GOT3 (cell line): ENCODE measurements around the gene DYNLT2B.
"Not testable (repeated sequence)": the region's sequence is repeated elsewhere in the genome, so short reads cannot be mapped to it uniquely, and the experiment has no call there.

Source experiments
- DNase-seq: peaks from one replicate; lab custom pipeline; 2025; ENCODE audit warnings: mixed read lengths; lab: John Stamatoyannopoulos, UW

Gene DYNLT2B

GRCh38 chr3:196317687-196318467 lies at the start of gene DYNLT2B:
DYNLT2B (minus strand) TSS chr3:196318240; CDS start chr3:196318152, 88 bp downstream.
- peak; percentile 84 for DNase-seq

- no peak for DNase-seq
Observed at GRCh38 chr3:196365736-196366135, 47.7 kb upstream of the DYNLT2B start.

GRCh38 chr3:196360586-196360985 lies 42.5 kb upstream of the DYNLT2B start:
- DNase-seq: no peak

DNA sequence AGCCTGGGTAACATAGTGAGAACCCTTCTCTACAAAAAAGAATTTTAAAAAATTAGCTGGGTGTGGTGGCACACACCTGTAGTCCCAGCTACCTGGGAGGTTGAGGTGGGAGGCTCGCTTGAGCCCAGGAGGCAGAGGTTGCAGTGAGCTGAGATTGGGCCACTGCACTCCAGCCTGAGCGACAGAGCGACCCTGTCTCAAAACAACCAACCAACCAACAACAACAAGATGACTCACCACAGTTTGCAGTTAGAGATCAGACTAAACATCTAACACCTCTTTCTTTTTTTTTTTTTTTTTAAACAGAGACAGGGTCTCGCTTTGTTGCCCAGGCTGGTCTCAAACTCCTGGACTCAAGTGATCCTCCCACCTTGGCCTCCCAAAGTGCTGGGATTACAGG lies 40.5 kb upstream of the DYNLT2B start:
- not testable (repeated sequence) for DNase-seq

- no peak for DNase-seq
Observed at GRCh38 chr3:196357905-196358304, 39.9 kb upstream of the DYNLT2B start.

DNA sequence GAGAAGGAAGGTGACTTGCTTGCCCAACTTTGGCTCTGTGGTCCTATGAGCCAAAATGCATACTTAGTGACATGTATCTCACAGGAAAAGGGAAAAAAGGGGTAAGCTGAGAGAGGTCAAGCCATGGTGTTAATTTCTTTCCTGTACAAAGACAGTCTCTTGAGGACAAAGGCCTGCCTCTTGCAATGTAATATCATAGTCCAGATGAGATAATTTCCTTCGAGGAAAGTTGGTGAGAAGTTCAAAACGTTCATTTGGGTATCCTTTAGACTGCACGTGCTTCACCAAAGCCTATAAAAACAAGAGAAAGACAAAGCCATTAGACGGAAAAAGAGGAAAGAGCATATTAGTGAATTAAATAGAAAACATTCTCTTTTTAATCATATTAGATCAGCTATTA lies 38.5 kb upstream of the DYNLT2B start:
- no peak for DNase-seq

DNA sequence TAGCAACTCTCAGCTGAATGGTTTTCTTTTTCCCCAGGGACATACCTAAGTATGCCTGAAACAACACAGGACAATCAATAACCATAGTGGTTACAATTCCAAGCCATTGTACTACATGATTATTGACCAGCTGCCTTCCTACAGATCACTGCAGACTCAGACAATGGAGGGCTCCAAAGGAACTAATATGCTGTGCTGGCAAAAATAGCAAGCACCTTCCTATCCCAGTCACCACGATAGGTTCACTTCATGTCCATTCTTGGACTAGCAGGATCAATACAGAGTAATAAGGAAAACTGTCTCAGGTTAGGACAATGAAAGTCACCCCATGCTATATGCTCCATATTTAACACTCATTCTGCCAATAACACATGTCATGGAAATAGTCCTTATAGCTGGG lies 37.6 kb upstream of the DYNLT2B start:
- no peak for DNase-seq

- DNase-seq: no peak
Observed at GRCh38 chr3:196354132-196354531, 36.1 kb upstream of the DYNLT2B start.

DNA sequence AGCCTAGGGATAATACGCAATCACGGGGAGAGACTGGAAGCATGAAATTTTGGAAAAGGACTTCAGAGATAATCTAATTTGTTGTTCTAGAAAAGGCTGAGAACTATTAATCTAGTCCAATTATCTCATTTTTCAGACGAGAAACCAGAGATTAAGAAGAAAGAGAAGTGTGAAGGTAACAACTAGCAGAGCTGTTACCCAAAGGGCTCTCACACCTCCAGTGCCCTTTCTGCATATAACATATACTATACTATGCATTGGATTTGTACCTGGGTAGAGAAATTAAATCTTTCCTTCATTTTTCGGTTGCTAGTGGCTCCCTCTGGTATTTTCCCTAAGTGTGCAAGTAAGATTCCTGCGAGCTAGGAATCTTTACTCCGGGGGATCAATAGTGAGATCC lies 33.5 kb upstream of the DYNLT2B start:
- DNase-seq: no peak

DNA sequence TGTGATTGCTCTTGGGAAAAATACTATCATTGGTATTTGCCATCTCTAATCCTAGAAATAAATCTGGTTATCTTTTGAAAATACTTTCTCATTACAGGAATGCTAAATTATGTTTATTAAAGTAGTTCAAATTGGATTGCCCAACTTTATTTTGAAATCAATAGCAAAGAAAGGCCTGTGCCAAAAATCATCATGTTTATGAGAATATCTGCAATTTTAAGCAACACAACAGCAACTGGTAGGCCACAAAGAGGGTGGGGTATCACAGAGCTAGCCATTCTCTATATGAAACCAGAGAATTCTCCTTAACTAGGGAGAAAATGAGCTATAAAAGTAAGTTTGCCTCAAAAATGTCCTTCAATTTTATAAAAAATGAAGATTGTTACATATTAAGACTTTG lies 32.0 kb upstream of the DYNLT2B start:
- DNase-seq: no peak

GRCh38 chr3:196348698-196349097 lies 30.7 kb upstream of the DYNLT2B start:
- DNase-seq: no peak

- no peak for DNase-seq
Observed at GRCh38 chr3:196344663-196345062, 26.6 kb upstream of the DYNLT2B start.

- DNase-seq: not testable (repeated sequence)
Observed at GRCh38 chr3:196343917-196344316, 25.9 kb upstream of the DYNLT2B start.

DNA sequence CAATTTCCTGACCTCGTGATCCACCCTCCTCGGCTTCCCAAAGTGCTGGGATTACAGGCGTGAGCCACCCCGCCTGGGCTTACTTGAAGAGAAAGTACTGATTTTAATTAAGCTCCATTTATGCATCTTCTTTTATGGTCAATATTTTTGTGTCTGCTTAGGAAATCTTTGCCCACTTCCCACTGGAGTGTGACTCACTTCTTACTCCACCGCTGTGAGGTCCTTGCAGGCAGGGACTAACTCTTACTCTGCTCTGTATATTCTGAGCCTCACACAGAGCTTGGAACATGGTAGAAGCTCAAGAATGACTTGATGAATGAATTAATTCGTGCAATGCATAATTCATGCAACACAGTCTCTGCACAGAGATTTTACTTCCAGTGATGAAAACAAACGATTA lies 23.1 kb upstream of the DYNLT2B start:
- no peak for DNase-seq

GRCh38 chr3:196340466-196340865 lies 22.4 kb upstream of the DYNLT2B start:
- DNase-seq: no peak

DNA sequence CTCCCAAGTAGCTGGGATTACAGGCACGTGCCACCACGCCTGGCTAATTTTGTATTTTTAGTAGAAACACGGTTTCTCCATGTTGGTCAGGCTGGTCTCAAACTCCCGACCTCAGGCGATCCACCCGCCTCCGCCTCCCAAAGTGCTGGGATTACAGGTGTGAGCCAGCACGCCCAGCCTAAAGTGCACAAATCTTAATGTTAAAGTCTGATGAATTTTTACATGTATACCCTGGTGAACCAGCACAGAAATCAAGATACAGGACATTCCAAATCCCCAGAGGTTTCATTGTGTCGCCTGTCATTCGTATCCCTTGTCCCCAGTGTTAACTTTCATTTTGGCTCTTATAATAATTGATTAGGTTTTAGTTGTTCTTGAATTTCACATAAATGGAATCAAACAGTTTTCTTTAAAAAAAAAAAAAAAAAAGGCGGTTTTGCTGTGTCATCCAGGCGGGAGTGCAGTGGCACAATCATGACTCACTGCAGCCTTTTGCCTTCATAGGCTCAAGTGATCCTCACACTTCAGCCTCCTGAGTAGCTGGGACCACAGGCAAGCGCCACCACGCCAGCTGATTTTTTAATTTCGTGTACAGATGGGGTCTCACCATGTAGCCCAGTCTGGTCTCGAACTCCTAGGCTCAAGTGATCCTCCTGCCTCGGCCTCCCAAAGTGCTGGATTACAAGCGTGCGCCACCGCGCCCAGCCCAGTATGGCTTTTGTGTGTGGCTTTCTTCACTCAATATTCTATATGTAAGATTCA lies 21.6 kb upstream of the DYNLT2B start:
- DNase-seq: no peak

GRCh38 chr3:196339044-196339443 lies 21.0 kb upstream of the DYNLT2B start:
- no peak for DNase-seq

DNA sequence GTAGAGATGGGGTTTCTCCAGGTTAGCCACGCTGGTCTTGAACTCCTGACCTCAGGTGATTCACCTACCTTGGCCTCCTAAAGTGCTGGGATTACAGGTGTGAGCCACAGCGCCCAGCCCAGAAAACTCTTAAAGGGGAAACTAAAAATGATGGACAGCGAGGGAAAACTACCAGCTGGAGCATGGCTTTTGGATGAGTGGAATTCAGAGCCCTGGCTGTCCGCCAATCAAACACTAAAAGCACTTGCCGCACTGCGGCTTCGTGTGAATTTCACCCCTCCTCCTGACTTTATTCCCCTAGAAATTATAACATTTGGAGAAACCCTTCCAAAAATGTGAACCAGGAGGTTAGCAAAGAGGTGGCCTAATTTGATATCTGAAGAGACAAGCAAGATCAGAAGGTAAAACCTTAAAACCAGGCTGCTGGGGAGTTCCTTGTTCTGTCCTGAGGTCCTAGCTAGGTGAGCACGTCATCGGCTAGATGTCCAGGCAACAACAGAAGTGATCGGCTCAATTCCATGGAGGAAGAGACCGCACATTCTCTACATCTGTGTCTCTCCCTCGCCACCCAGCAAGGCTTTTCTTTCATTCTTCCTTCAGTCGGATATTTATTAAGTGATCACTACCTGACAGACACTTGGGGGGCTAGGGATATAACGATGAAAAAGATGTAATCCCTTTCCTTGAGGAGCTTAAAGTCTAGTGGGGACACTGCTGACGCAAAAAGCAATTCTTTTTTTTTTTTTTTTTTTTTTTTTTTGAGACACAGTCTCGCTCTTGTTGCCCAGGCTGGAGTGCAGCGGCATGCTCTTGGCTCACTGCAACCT lies 18.5 kb upstream of the DYNLT2B start:
- no peak for DNase-seq

DNA sequence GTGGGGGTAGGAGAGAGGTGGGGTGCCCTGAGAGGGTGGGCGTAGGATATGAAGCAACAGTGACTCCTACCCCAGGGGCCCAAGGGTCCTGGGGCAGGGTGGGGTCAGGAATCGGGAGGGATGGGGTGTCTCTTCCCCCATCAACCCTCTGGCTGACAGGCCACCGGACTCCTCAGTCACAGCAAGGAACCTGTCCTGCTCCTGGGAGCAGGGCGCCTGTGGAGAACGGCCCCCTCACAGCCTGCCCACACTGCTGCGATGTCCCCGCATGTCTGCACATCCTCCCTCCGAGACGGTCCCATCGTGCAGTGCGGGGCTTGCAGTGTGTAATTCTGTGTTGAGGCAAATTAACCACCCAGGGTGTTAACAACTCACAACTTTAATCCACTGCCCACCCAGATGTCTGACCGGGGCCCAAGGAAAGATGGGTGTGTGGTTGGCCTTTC lies 17.5 kb upstream of the DYNLT2B start:
- DNase-seq: no peak

DNA sequence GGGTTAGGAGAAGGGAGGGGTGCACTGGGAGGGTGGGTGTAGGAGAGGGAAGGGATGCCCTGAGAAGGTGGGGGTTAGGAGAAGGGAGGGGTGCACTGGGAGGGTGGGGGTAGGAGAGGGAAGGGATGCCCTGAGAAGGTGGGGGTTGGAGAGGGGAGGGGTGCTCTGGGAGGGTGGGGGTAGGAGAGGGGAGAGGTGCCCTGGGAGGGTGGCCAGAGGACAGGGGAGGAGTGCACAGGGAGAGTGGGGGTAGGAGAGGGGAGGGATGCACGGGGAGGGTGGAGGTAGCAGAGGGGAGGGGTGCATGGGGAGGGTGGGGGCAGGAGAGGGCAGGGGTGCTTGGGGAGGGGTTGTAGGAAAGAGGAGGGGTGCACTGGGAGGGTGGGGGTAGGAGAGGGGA lies 16.9 kb upstream of the DYNLT2B start:
- DNase-seq: no peak

GRCh38 chr3:196332168-196332567 lies 14.1 kb upstream of the DYNLT2B start:
- no peak for DNase-seq

DNA sequence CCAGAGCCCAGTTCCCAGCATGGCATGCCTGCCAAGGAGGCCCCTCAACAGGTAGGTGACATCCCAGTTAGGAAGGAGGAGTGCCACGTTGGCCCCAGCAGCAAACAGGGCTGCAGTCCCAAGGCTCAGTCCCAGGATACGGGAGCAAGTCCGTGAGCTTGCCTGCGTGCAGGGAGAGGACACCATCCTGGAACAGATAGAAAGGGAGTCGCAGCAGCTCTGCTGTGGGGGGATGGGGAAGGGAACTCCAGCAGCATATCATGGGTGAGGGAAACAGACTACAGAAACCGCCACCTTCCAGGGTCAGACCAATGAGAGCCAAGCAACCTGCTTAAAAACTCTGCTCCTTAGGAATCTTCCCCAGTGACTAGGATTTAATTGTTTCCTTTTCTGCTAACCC lies 9.4 kb upstream of the DYNLT2B start:
- no peak for DNase-seq
